GM21737 (cell line): ENCODE data around the gene CHST12.
"Not testable (repeated sequence)": the region's sequence is repeated elsewhere in the genome, so short reads cannot be mapped to it uniquely, and the experiment has no call there.

ENCODE experiments used
- ATAC-seq: cut with Tn5 transposase; IDR thresholded peaks from one replicate; pipeline ENCODE4 v1.9.1; 2021; ENCODE audit warnings: mild to moderate bottlenecking, moderate library complexity; ENCODE audit not compliant: unreplicated experiment

The CHST12 gene

GRCh38 chr7:2377492-2377891, 25.9 kb upstream of the CHST12 start:
- not testable (repeated sequence) for ATAC-seq

DNA sequence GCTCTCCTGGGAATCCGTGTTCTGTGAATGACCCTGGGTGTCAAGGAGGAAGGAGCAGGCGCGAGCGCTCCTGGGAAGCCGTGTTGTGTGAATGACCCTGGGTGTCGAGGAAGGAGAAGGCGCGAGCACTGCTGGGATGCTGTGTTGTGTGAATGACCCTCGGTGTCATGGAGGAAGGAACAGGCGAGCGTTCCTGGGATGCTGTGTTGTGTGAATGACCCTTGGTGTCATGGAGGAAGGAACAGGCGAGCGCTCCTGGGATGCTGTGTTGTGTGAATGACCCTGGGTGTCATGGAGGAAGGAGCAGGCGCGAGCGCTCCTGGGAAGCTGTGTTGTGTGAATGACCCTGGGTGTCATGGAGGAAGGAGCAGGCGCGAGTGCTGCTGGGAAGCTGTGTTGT, 25.3 kb upstream of the CHST12 start:
- not testable (repeated sequence) for ATAC-seq

DNA sequence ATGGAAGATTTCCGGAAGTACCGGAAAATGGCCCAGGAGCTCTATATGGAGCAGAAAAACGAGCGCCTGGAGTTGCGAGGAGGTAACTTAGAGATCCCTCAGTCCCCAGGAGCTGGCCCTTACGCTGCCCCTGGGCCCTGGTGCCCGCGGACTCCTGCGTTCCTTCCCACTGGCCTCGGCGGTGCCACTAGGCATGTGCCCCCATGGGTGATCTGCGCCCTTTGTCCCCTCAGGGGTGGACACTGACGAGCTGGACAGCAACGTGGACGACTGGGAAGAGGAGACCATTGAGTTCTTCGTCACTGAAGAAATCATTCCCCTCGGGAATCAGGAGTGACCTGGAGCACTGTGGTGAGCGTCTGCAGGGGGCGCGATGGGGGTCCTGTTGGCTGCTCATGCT, 24.2 kb upstream of the CHST12 start:
- ATAC-seq, result no peak

DNA sequence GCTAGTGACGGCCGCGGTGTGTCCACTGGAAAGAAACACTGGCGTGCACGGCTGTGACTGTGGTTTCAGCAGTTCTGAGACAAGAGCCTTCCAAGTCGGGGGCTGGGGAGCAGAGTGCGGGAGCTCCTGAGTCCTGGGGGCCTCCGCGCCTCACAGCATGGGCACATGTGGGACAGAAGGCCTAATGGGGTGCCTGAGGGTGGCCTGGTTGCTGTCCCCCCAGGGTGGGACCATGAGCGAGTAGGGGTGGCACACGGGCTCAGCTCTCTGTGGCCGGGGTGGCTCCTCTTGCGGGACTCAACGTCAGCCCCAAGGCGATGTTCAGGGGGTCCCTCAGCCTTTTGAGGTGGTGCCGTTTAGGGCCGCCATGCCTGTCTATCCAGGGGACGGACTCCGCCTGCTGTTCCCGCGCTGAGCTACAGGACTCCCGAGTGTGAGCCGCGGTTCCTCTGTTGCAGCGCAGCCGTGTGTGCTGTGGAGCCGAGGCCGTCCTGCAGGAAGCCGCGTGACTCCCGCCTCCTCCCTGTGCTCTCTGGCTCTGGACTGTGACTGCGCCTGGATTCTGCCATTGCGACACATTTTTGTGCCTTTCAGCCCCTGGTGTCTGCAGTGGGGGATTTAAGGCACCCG, 23.5 kb upstream of the CHST12 start:
- ATAC-seq, result no peak

DNA sequence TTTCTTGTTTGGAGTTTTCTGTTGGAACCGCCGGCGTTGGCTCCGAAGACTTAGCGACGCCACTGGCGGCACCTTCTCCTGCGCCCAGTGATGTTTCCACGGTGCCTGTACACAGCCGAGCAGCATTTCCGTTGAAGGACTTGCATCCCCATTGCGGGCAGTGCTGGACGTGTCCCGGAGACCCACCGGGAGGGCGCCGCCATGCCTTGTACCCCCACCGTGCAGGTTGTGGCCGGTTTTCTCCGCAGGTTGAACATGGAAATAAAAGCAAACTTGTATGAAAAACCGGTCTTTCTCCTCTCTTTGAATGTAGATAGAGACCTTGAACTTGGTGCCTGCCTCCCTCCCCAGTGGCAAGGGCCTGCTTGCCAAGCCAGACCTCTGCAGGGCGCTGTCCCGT, 22.9 kb upstream of the CHST12 start:
- ATAC-seq, result no peak

DNA sequence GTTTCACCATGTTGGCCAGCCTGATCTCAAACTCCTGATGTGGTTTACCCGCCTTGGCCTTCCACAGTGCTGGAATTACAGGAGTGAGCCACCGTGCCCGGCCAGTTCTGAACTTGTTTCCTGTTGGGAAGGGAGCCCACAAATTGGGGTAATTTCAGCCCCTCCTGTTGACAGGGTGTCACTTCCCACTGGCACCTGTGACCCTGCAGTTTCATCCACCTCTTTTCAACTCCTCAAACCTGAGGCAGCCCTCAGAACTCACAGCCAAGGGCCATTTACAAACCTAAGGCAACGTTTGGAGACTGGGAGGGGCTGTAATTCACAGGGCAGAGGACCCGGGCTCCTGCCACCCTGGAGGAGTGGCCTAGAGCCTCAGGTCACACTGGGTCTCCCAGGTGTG, 22.2 kb upstream of the CHST12 start:
- ATAC-seq, result no peak

DNA sequence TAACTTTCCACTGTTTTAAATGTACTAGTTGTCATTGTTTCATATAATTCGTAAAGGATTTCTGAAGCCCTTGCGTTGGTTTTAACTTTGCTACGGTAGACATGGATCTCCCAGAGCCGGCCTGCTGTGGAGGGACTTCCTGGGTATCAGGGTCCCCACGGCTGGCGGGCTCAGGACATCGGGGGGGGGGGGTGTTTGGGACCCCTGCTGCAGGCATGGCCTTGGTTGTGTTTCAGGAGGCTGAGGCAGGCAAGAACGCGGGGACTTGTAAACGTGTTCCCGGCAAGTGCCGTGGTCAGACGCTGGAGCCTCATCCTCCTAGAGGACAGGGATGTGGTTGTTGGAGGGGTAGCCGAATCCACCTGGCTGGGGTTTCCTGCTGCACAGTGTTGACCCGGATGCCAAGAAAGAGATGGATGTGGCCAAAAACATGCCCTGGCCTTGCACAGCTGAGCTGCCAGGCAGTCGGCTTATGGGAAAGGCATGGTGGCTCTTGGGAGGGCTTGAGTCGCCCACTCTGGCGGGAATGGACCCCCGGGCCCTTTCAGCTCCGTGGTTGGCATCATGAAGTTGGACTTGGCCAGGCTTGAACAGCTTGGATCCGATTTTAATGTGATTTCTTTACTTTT, 21.4 kb upstream of the CHST12 start:
- ATAC-seq, result no peak

- no peak for ATAC-seq
These were observed 19.7 kb upstream of the CHST12 start for GRCh38 chr7:2383543-2384274.

DNA sequence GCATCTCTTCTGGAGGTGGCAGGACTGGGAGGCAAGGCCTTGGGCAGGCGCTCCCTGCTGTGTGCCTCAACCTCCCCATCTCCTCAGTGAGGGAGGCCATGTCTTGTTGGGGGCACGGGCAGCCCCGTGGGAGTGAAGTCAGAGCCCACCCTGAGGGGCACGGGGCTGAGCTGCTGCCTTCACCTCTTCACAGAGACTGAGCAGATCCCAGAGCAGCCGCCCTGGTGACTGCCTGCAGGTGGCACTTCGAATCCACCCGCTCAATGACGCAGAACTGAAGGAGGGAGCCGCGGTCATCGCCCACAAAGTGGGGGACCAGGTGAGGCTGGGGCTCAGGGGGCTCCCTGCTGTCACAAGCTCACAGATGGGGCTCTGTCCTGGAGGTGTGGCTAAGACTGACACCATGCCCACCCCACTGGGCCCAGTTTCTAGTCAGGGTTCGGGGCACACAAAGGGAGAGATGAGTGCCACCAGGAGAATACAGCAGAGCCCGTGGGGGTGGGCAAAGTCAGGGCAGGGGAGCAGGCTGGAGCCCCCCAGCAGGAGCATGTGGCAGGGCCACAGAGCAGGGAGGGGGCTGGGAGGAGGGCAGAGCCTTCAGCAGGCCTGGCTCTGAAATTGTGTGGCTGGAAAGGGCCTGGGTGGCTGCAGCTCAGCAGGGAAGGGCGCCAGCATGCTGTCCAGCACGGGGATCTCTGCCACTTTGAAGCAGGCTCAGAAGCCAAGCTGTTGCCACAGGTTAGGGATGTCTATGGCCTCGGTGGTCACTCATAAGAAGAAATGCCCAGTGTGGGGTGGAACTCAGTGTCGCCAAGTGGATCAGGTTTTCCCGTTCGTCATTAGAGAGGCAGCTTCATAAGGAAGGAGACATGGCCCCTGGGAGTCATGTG, 18.8 kb upstream of the CHST12 start:
- ATAC-seq, result no peak

- ATAC-seq, result not testable (repeated sequence)
These were observed 17.3 kb upstream of the CHST12 start for GRCh38 chr7:2386122-2386521.

DNA sequence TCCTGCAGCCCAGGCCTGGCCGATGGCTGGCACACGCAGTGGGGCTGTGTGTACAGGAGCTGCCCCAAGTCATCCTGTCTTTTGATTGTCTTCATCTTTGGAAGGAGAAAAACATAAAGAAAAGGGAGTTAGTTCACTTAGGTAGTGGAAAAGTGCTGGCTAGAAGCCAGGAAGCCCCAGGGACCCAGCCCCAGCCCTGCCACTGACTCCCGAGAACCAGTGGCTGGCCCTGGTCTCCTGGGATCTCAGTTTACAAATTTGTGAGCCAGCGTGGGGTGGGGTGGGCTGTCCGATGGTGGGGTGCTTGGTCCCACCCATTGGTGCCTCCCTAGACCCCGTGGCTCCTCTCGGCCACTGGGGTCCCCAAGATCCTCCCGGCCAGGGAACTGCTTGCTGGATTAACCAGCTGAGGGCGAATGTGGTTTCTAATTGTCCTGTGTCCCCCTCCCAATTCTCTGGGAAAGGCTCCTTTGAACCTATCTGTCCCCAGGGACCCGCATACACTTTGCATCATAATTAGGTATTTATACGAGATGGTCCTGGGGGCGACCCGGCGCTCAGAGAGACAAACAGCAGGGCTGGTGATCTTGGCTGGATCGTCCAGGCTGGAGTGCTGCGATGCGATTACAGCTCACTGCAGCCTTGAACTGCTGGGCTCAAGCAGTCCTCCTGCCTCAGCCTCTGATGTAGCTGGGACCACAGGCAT, 16.3 kb upstream of the CHST12 start:
- ATAC-seq, result no peak

DNA sequence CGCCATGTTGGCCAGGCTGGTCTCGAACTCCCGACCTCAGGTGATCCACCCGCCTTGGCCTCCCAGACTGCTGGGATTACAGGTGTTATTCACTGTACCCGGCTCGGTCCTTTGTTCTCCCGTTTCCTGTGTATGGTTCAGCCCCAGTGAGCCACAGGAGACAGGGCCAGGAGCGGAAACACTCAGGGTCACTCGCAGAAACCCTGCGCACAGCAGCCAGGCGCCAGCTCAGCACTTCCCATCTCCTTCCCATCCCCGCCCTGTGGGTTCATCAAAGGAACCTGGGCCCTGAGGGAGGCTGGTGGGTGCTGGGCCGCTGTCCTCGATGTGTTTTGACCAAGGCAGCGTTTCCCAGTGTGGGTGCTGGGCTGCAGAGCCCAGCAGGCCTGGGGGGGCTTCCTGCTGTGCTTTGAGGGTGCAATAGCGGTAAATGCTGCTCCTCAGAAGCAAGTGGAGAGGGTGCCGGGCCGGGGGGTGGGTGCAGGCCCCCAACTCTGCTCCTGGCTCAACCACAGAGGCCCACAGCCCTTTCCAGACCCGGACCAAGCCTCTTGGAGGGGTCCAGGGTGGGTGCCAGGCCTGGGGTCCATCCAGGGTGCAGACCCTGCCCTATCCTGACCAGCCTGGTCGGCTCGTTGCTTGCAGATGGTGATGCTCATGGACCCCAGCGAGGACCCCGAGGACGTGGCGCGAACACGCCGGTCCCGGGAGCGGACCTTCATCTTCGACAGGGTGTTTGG, 15.3 kb upstream of the CHST12 start:
- ATAC-seq, result no peak

GRCh38 chr7:2388637-2388954, 14.8 kb upstream of the CHST12 start:
- ATAC-seq, result no peak

DNA sequence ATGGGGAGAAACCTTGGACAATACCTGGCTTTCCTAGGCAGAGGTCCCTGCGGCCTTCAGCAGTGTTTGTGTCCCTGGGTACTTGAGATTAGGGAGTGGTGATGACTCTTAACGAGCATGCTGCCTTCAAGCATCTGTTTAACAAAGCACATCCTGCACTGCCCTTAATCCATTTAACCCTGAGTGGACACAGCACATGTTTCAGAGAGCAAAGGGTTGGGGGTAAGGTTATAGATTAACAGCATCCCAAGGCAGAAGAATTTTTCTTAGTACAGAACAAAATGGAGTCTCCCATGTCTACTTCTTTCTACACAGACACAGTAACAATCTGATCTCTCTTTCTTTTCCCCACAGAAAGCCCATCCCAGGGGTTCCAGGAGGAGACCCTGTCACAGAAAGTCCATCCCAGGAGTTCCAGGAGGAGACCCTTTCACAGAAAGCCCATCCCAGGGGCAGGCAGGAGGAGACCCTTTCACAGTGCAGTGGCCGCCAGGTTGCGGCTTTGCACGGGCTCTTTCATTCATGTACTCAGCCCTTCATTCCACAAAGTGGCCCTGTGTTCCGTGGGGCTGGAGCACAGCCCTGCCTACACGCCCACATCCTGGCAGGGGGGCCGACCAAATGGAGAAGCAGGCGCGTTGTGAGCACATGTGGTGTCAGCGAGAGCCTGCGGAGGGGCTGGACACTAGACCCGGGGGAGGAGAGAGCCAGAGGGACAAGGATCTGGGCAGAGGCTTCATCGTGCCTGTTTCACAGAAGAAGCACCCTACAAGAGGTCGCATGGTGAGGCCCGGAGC, 13.2 kb upstream of the CHST12 start:
- ATAC-seq, result not testable (repeated sequence)

- no peak for ATAC-seq
These were observed 9.7 kb upstream of the CHST12 start for GRCh38 chr7:2393706-2394105.

- ATAC-seq, result no peak
These were observed 8.8 kb upstream of the CHST12 start for GRCh38 chr7:2394566-2395082.

DNA sequence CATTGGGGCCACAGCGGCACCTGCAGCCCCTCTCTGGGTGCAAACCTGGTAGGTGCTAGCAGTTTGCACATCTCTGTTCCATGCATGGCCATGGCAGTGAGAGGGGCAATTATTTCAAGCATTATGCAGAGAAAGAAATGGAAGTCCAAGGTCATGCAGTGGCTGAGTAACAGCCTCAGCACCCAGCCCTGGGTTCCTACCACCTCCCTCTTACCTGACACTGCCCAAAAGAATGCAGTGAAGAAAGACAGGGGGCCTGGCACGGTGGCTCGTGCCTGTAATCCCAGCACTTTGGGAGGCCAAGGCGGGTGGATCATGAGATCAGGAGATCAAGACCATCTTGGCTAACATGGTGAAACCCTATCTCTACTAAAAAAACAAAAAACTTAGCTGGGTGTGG, 4.9 kb upstream of the CHST12 start:
- ATAC-seq, result no peak

GRCh38 chr7:2399848-2400587, 3.4 kb upstream of the CHST12 start:
- no peak for ATAC-seq

- ATAC-seq, result no peak
These were observed 761 bp upstream of the CHST12 start for GRCh38 chr7:2402687-2403013.
